Central memory CD4-positive, alpha-beta T cell (primary cell): ENCODE measurements around the gene FAM187B.
"Not testable (repeated sequence)": the region's sequence is repeated elsewhere in the genome, so short reads cannot be mapped to it uniquely, and the experiment has no call there.

Experiments used
- DNase-seq: peaks from one replicate; pipeline ENCODE4 v3.0.0; 2022

FAM187B gene

GRCh38 chr19:35232912-35233311 lies 4.4 kb upstream of the FAM187B start:
- DNase-seq = no peak

- no peak for DNase-seq
Measured at GRCh38 chr19:35231956-35232645, 3.6 kb upstream of the FAM187B start.

- DNase-seq = no peak
Measured at GRCh38 chr19:35229601-35230000, 1.1 kb upstream of the FAM187B start.

- DNase-seq = no peak
Measured at GRCh38 chr19:35226748-35227147, 1.8 kb downstream of the FAM187B start.

GRCh38 chr19:35225951-35226350 lies 2.6 kb downstream of the FAM187B start:
- no peak for DNase-seq

GRCh38 chr19:35224681-35225571 lies 3.6 kb downstream of the FAM187B start:
- DNase-seq = no peak

- no peak for DNase-seq
Measured at GRCh38 chr19:35223862-35224505, 4.6 kb downstream of the FAM187B start.

GRCh38 chr19:35223084-35223790 lies 5.3 kb downstream of the FAM187B start:
- DNase-seq = no peak

- DNase-seq = no peak
Measured at GRCh38 chr19:35222373-35223015, 6.0 kb downstream of the FAM187B start.

- not testable (repeated sequence) for DNase-seq
Measured at GRCh38 chr19:35220973-35221590, 7.5 kb downstream of the FAM187B start.

- DNase-seq = no peak
Measured at GRCh38 chr19:35220315-35220921, 8.1 kb downstream of the FAM187B start.

- no peak for DNase-seq
Measured at GRCh38 chr19:35219008-35219407, 9.5 kb downstream of the FAM187B start.

- no peak for DNase-seq
Measured at GRCh38 chr19:35217649-35217990, 10.9 kb downstream of the FAM187B start.

GRCh38 chr19:35216833-35217648 lies 11.5 kb downstream of the FAM187B start:
- DNase-seq = peak; percentile 33

GRCh38 chr19:35216016-35216832 lies 12.3 kb downstream of the FAM187B start:
- DNase-seq = no peak

- no peak for DNase-seq
Measured at GRCh38 chr19:35214766-35215422, 13.6 kb downstream of the FAM187B start.

GRCh38 chr19:35213663-35214632 lies 14.6 kb downstream of the FAM187B start:
- peak; percentile 93 for DNase-seq

- no peak for DNase-seq
Measured at GRCh38 chr19:35212241-35212640, 16.3 kb downstream of the FAM187B start.
